RWPE1 (cell line): ENCODE measurements around the gene LMO4.

ENCODE experiments used
- CTCF ChIA-PET: fragments of 350-600 bp; sonication (Branson Sonifier 250); formaldehyde crosslinking; extraction: SDS; loops from one replicate; lab custom pipeline; 2021; lab: Yijun Ruan, JAX
- POLR2A ChIA-PET: fragments of 400-600 bp; formaldehyde crosslinking; extraction: SDS; loops from one replicate; lab custom pipeline; 2020; ENCODE audit warnings: antibody characterized with exemption; ENCODE audit not compliant: low non-redundant PET; lab: Yijun Ruan, JAX
- DNase-seq: peaks from one replicate; pipeline ENCODE4 v3.0.0; 2012; ENCODE audit warnings: low spot score
- H3K27ac ChIP-seq: fragments of 450-650 bp; 2 replicates; pipeline ENCODE4 v1.5.1; 2017
- CTCF ChIP-seq: fragments of 450-650 bp; conservative IDR thresholded peaks from 2 replicates; pipeline ENCODE4 v1.5.1; 2017; ENCODE audit warnings: low read depth, mild to moderate bottlenecking

The LMO4 gene

GRCh38 chr1:87336623-87337067 is 8.0 kb downstream of the LMO4 start:
- CTCF ChIA-PET = no interaction called here
- POLR2A ChIA-PET = no interaction called here

GRCh38 chr1:87337606-87338005 is 8.9 kb downstream of the LMO4 start:
- POLR2A ChIA-PET = no interaction called here
- TF ChIP-seq CTCF = no peak
- CTCF ChIA-PET = interaction anchor here (1.6 kb wide), 1 partner anchor 10 kb away, joined by 5 read pairs; no protein-coding TSS in a partner anchor
- DNase-seq = no peak
- no peak overlapping the region for H3K27ac ChIP-seq

More at GRCh38 chr1:87336623-87337067, 8.0 kb downstream of the LMO4 start:
- DNase-seq = no peak
- no peak for TF ChIP-seq CTCF
- no peak overlapping the region for H3K27ac ChIP-seq

GRCh38 chr1:87338566-87338965 is 9.9 kb downstream of the LMO4 start:
- DNase-seq = no peak
- CTCF ChIA-PET = interaction anchor here (1.6 kb wide), 1 partner anchor 9 kb away, joined by 5 read pairs; no protein-coding TSS in a partner anchor
- no peak for TF ChIP-seq CTCF
- POLR2A ChIA-PET = no interaction called here
- no peak overlapping the region for H3K27ac ChIP-seq

- no peak for TF ChIP-seq CTCF
- H3K27ac ChIP-seq = no peak overlapping the region
- no peak for DNase-seq
- ChIA-PET POLR2A (no interaction called here), CTCF (interaction anchor here (0.6 kb wide), 1 partner anchor 15 kb away, joined by 4 read pairs; no protein-coding TSS in a partner anchor)
Observed at GRCh38 chr1:87344231-87344630, 15.6 kb downstream of the LMO4 start.

GRCh38 chr1:87346130-87346814 is 17.6 kb downstream of the LMO4 start:
- ChIA-PET CTCF (no interaction called here), POLR2A (no interaction called here)
- no peak overlapping the region for H3K27ac ChIP-seq
- TF ChIP-seq CTCF = no peak
- DNase-seq = no peak

- CTCF ChIA-PET = interaction anchor here (0.8 to 1.0 kb wide), 2 partner anchors 10 to 22 kb away, joined by 4 to 5 read pairs; no protein-coding TSS in a partner anchor
- POLR2A ChIA-PET = no interaction called here
- no peak for TF ChIP-seq CTCF
- no peak for DNase-seq
- H3K27ac ChIP-seq = no peak overlapping the region
Observed at GRCh38 chr1:87348341-87349019, 19.8 kb downstream of the LMO4 start.
